Forelimb muscle (tissue), 1 donor: ENCODE data around the gene PLPPR4. TPM values are rescaled to one million over a fixed set of nuclear protein-coding genes. Genes with fewer than 3 reads are reported as not detected.
"Not testable (repeated sequence)": the region's sequence is repeated elsewhere in the genome, so short reads cannot be mapped to it uniquely, and the experiment has no call there.

ENCODE experiments used
- DNase-seq: peaks from one replicate; pipeline ENCODE4 v3.0.0-alpha.2; 2013; ENCODE audit warnings: low read depth
- polyA plus RNA-seq: library from polyadenylated mRNA; unstranded; fragments of 120-200 nt; gene quantifications from one replicate; pipeline ENCODE4 v1.2.1, GENCODE V29; 2013; ENCODE audit not compliant: insufficient read length

The PLPPR4 gene, protein sequence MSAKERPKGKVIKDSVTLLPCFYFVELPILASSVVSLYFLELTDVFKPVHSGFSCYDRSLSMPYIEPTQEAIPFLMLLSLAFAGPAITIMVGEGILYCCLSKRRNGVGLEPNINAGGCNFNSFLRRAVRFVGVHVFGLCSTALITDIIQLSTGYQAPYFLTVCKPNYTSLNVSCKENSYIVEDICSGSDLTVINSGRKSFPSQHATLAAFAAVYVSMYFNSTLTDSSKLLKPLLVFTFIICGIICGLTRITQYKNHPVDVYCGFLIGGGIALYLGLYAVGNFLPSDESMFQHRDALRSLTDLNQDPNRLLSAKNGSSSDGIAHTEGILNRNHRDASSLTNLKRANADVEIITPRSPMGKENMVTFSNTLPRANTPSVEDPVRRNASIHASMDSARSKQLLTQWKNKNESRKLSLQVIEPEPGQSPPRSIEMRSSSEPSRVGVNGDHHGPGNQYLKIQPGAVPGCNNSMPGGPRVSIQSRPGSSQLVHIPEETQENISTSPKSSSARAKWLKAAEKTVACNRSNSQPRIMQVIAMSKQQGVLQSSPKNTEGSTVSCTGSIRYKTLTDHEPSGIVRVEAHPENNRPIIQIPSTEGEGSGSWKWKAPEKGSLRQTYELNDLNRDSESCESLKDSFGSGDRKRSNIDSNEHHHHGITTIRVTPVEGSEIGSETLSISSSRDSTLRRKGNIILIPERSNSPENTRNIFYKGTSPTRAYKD
- polyA plus RNA-seq = 6.9 TPM

DNA sequence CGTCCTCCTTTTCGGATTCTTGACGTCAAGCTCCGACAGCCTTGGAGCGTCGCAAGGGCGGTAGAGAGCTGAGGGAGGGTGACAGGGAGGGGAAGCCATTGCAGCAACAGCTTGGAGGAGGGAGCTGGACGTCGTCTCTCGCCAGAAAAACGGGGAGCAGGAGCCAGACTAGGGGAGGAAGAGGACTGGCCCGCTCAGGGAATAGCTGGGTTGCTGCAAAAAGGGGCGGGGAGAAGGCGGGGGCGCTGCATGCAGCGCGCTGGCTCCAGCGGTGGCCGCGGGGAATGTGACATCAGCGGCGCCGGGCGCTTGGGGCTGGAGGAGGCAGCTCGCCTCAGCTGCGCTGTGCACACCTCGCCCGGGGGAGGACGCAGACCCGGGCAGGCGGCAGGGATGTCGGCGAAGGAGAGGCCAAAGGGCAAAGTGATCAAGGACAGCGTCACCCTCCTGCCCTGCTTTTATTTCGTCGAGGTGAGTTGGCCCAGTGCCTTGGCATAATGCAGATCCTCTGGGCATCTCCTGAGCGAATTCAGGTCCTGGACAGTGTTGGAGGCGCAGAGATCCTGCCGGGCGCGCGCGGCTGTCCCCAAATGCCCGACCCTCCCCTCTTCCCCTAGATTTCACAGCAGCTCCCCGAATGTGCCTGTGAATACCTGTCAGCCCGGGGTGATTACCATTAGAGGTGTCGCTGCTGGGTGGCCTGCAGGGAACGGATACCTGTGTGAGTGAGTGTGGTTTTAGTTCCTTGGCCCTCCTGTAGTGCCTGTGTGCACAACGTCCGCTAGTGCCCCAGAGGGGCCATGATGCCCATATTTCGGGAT is at the start of gene PLPPR4:
TSS of gene PLPPR4 (plus strand) at position 292 of the 821 bp plus-strand sequence. CDS start at position 394, 102 bp downstream.
- peak; percentile 31 for DNase-seq

DNA sequence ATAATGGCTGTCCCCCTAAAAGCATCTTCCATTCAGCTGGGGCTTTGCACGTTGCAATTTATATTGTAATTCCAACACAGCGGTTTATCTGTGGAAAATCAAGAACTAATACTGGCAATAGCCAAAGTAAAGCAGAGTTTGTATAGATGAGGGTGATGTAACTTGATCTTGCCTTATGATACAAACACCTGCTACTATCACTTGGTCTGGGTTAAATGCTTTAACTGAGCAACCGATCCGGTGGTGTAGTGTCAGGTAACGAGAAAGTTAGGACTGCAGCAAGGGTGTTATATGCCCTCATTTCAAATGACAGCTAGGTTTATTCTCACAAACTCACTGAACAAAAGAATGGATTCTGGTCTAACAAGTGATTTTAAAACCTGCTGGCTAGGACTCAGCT is 47.3 kb upstream of the PLPPR4 start:
- no peak for DNase-seq

DNA sequence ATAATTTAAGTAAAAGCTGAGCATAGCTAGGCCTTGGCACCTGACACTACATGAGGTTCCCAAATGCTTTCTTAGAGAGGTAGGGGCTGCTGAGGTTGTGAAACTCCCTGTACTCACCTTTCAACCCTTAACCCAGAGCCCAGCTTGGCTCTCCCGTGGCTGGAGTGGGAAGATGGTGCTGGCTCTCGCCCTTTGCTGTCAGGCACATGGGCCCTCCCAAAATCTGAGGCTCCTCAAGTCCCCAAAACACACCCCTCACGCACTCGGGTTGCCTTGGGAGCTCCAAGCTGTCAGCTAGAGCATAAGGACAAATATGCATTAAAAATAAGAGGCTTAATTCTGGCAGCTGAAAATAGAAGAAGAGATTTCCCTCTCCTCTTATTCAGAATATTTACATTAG is 46.7 kb upstream of the PLPPR4 start:
- no peak for DNase-seq

DNA sequence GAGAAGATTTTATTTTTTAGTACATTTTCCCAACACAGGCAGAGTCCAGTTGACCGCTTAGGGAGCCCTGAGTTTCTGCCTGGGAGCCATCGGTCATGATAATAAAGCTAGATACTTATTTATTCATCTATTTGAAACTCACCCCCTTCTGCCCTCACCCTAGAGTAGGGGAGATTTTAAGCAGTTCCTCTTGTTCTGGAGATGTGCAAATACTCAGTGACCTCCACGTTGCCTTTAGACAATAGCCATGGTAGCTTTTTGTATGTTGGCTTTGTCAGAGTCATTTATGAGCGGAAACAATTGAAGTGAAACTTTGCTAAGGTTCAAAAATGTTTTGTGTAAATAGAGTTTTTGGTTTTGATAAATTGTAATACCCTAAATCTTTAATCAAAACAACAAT is 45.7 kb upstream of the PLPPR4 start:
- no peak for DNase-seq

DNA sequence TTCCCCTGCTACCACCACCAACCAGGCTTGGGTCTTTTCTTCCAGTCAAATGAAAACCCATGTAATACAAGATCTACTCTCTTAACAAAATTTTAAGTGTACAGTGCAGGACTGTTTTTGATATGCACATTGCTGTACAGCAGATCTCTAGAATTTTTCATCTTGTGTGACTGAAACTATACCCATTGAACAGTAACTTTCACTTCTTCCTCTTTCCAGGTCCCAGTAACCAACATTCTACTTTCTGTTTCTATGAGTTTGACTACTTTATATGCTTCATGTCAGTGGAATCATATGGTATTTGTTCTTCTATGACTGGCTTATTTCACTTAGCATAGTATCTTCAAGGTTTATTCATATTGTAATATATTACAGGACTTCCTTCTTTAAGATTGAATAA is 45.3 kb upstream of the PLPPR4 start:
- no peak for DNase-seq

DNA sequence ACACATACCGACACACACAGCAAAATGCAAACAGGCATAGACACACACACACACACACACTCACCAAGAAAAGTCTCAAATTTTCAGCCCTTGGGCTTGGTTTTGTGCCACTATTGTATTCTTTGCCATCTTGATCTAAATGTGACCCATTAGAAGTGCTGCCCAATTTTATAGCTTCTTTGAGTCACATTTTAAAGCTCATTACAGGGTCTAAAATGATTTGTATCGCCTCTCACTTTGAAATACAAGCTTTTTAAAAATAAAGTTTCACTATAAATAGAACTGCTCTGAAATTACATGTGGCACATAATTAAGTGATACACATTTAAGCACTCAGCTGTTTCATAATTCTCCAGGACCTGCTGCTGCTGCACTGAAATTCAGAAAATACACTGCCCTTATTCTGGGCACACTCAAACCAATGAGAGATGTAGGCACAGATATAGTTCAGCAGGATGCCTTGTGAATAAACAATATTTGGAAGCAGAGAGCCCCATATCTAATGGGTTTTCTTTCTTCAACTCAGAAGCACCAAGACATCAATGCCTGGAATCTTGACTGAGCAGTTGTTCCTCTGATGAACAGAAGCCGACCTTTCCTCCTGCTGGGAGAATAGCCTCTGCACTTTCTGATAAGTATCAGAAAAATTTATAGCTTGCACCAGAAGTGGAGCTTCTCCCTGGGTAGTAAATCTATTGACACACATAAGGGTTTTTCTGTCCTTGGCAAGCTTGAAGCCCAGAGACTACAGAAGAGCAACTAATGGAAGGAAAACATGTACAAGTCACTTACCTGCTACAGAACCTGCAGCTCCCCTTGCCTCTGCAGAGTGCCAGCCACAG is 37.0 kb upstream of the PLPPR4 start:
- no peak for DNase-seq

DNA sequence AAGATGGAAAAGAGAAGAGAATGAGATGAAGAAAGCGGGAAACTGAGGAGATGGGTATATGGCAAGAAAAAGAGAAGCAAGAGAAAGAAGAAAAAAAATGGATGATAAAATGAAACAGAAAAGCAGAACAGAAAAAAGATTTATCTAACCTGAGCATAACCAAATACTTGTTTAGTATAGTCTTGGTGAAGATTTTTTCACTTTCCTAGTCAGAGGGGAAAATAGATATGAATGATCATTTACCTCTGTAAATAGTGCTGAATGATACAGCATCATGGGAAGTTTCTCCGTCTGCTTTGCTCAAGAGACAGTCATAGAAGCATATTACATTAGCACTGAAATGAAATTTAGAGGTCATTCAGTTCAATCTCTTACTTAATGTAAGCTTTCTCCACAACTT is 36.1 kb upstream of the PLPPR4 start:
- no peak for DNase-seq

DNA sequence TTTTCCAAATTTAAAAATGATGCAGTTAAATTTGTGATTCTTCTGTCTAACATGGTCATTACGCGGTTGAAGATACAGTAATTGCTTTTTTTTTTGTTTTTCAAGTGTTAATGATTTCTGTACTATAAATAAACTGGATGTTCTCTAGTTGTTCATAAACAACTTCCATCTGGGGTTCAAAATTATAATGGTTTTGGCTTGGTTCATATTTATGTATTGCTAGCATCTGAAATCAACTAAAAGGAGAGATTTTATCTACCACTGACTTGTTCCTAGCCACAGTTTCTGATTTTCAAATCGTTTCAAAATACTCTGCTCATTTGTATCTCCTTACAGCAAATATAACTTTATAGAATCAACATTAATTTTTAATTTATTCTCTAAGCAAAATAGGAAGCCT is 35.2 kb upstream of the PLPPR4 start:
- DNase-seq = no peak

DNA sequence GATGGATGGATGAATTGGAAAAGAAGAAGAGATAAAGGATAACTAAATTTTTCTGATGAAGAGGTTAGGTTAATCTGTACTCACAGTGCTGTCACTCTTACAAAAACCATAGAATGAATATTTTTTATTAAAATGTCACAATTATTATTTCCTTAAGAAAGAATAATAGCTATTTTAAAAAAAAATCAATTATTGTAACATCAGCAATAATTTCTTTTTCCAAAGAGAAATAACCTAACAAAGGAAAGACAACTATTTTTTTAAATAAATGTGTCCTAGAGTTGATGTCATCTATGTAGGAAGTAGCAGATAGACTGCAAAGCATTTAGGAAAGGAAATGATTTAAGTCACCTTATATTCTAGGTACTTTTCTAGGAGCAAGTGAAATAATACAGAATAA is 33.6 kb upstream of the PLPPR4 start:
- no peak for DNase-seq

DNA sequence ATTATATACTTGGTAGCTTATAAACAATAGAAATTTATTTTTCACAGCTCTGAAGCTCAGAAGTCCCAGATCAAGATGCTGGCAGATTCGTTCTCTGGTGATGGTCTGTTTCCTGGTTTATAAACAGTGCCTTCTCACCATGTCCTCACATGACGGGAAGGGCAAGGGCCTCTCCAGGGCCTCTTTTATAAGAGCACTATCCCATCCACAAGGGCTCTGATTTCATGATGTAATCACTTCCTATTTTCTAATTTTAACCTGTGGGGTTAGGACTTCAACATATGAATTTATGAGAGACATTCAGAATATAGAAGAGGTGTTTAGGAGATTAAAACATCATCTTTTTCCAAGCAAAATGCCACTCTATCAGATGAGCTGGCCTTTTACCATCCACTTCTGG is 32.1 kb upstream of the PLPPR4 start:
- no peak for DNase-seq

DNA sequence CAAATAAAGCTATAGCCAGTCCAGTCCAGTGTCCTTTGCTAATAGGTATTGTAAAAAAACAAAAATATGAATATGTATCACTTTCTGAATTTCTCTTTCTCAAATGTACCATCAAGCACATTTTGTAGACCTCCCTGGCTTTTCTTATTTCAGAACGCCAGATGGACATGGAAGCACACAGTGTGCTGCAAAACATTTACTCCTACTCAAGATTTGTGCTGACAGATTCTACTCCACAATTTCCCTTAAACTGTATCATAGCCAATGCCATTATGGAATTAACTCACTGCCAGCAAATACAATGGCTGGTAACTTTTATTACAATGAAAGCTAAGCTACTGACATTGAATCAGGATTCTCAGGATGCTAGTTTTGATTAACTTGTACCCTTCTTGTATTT is 30.8 kb upstream of the PLPPR4 start:
- no peak for DNase-seq

DNA sequence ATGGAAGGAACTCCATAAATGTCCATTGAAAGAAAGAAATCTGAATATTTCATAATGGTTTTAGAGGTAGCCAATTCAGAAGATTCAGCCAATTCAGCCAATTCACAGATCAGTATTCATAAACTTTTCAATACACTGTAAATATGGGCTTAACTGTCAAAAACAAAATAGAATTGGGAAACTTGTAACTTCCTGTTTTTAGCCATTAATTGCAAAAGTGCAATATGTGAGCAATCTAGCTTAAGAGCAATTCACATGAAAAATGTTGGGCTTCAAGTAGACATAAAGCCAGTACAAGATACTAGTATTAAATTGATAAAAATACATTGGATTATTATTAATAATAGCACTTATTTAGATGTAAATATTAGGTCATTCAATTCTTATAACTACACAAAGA is 27.5 kb upstream of the PLPPR4 start:
- no peak for DNase-seq

DNA sequence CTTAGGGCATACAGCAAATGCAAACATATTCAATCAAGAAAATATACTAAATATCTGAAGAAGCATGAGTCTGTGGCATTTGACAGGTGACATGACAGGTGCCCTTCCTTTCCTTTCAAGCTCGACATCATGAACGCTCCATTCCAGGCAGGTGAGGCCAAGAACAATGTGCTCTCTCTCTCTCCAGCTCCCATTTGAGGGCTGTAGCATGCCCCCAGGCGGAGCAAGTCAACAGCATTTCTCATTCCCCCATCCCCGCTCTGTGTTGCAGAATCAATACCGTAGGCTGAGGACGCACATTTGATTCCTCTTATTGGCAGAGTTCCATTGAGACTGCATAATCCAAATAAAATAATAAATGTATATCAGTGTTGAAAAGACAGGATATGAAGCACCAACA is 24.6 kb upstream of the PLPPR4 start:
- no peak for DNase-seq

DNA sequence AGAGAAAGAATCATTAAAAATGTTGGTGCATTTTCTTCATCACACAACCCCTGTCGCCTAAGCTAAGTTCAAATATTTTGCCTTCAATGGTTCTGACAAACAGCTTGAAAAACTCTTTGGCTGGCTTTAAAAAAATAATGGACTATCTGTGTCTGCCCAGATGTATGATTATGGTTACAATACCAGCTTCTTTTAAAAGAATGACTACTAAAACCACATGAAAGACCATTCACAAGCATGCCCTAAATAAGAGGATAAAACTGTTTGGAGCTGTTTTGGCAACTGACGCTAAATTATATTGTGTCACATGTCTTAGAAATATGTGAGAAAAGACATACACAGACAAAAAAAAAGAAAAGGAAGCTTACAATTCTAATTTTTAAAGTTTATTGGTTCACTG is 23.7 kb upstream of the PLPPR4 start:
- DNase-seq = no peak

DNA sequence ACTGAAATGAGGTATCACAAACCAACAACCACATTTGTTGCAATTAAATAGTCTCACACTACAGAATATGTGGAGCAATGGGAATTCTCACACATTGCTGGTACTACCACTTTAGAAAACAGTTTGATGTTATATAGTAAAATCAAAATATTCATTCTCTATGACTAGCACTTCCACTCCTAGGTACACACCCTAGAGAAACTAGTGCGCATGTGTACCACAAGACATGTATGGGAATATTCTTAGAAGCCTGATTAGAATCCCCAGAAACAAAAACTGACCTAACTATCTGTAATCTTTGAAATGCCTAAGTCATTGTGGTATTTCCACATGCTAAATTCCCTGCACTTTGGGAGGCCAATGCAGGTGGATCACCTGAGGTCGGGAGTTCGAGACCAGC is 18.1 kb upstream of the PLPPR4 start:
- no peak for DNase-seq

DNA sequence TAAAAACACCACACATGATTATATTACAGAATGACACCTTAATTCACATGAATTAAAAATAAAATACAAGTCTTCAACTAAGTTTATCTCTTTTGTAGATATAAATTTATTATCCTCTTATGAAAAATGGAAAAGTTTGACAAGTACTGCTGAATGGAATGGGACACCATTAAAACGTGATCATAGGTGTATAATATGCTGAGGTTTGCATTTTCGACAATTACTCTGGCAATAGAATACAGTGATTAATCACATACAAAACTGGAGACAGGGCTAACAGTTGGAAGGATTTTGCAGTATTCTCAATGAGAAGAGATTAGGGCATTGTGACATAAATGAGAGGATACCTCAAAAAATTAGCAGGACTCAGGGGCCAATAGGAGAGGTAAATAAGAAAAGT is 17.1 kb upstream of the PLPPR4 start:
- no peak for DNase-seq

DNA sequence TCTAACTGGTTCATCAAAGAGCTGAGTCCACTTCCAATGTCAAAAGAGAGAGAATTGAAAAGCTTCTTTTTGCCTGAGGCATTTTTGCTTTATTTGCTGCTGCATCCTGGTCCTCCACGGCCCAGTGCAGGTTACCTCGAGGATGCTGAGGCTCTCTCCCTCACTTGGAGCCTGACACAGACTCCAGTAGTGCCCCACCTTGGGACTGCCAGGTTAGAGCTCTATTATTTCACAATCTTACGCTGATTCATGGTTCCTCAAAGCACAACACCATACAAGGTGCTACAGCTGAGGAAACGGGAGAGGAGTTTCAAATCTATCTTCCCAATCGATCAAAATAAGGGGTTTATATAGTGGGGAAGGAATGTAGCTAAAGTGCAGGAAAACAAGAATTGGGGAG is 13.6 kb upstream of the PLPPR4 start:
- DNase-seq = no peak

DNA sequence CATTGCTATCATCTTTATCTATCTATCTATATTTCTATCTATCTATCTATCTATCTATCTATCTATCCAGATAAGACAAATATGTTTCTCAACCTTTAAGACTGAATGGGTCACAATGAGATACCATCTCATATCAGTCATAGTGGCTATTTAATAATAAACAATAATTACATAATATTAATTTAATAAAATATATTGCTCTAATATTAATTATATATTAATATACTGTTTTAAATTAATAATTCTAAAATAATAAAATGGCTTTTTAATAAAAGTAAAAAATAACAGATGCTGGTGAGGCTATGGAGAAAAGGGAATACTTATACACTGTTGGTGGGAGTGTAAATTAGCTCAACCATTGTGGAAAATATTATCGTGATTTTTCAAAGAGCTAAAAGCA is 13.0 kb upstream of the PLPPR4 start:
- no peak for DNase-seq

DNA sequence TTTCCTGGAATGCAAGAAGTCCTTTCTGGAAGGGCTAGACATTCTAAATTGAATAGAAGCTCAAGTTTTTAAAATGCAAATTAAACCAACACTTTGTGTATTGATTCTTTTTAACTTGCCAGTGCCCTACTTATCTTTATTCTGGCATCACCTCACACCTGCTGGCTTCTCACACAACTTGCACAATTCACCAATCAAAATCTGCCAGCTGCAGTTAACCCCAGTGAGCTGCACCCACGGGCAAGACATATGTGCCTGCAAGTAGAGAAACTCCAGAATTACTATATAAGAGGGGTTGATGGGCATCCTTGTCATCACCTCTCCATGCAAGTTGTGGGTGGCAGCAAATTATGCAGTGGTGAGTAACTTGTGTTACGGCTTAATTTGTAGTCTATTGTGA is 11.7 kb upstream of the PLPPR4 start:
- DNase-seq = no peak

DNA sequence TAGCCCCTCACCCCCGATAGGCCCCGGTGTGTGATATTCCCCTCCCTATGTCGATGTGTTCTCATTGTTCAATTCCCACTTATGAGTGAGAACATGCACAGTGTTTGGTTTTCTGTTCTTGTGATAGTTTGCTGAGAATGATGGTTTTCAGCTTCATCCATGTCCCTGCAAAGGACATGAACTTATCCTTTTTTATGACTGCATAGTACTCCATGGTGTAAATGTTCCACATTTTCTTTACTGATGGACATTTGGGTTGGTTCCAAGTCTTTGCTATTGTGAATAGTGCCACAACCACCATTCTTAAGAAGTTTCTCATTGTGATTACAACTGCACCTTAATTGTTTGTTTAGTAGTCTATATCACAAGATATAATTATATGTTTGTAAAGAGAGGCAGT is 3.9 kb upstream of the PLPPR4 start:
- DNase-seq = not testable (repeated sequence)

DNA sequence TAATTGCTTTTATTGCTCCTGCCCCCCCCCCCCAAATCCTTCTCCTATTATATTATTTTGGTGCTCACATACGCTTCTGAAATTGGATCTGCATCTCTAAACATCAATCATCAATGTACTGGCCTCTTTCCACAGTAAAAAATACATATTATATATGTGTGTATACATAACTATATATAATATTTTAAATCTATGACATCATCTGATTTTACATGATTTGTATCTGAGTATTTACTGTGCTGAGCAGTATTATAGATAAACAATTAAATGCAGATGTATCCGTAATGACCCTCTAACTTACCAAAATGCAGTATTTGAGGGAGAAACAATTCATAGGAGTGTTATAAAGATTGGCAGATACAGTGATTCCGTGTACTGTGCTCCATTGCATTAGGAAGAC is 832 bp downstream of the PLPPR4 start:
- DNase-seq = no peak

DNA sequence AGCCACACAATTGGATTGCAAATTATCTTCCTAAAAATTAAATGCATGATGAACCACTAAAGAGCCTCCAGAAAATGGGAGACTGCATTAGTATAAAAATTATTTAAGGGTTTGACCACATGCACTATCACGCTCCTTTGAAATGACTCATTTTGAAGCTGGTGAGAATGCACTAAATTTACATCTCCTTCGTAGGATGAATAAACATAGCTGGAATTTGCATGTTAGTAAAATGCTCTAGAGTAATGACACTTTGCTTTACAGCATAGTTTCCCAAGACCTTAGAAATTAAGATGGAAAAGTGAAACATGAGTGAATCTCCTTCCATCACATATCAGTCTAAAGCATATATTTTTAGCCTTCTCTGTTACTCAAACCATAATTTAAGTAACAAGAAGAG is 2.4 kb downstream of the PLPPR4 start:
- no peak for DNase-seq
